ENCODE results near the gene NCKAP5.

The NCKAP5 gene

DNA sequence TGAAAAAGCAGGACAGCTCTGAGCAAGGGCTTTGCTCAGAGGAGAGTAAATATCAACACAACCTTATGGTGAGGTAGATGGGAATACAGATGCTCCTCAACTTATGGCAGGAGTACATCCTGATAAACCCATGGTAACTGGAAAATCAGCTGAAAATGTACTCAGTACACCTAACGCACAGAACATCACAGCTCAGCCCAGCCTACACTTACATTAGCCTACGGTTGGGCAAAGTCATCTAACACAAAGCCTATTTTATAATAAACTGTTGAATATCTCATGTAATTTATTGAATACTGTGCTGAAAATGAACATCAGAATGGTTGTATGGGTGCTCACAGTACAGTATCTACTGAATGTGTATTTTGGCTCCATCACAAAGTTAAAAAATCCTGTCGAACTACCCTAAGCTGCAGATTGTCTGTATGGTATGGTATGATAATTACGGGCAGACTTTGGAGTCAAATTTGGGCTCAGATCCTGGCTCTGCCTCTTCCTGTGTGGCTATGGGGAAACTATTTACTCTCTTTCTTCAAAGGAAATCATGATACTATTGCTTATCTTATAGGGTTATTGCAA is 778.0 kb downstream of the NCKAP5 start:
- TF ChIP-seq TAF1 (IDR thresholded peaks at IDR 0.05; ENCODE audit: borderline replicate concordance, insufficient read depth, low read length) (no peak), SIN3A (IDR thresholded peaks at IDR 0.05; ENCODE audit: borderline replicate concordance, insufficient read depth, low read length) (no peak), REST (IDR thresholded peaks at IDR 0.05; ENCODE audit: insufficient read depth in 1 of 2, low read depth in 2 of 2, low read length in 2 of 2) (no peak)

DNA sequence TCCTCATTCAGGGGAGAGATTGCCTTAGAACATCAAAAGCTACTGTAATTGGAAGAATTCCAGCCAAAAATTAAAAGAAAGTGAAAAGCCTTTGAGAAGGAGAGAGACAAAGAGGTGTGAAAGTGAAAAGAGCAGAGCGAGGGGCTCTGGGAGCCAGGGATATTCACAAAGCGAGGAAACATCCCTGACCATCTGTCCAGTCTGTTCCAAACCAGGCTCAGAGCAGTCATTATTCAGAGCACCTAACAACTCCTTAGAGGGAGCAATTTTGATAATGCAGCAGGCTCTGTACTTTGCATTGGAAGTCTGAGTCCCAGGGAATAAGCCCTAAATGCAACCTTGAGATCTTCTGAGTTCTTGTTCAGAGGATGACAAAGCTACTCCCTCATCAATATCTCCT is 779.2 kb downstream of the NCKAP5 start:
- TF ChIP-seq POLR2AphosphoS5 (IDR thresholded peaks at IDR 0.05; ENCODE audit: low read depth, low read length): no peak
- TF ChIP-seq TAF1 (IDR thresholded peaks at IDR 0.05; ENCODE audit: borderline replicate concordance, insufficient read depth, low read length): no peak
- no peak for TF ChIP-seq REST (IDR thresholded peaks at IDR 0.05; ENCODE audit: insufficient read depth in 1 of 2, low read depth in 2 of 2, low read length in 2 of 2)
- no peak for TF ChIP-seq FOXP2 (optimal IDR thresholded peaks at IDR 0.05; ENCODE audit: borderline replicate concordance, extremely low read depth, extremely low read length, insufficient read depth)
- no peak for TF ChIP-seq SIN3A (IDR thresholded peaks at IDR 0.05; ENCODE audit: borderline replicate concordance, insufficient read depth, low read length)

DNA sequence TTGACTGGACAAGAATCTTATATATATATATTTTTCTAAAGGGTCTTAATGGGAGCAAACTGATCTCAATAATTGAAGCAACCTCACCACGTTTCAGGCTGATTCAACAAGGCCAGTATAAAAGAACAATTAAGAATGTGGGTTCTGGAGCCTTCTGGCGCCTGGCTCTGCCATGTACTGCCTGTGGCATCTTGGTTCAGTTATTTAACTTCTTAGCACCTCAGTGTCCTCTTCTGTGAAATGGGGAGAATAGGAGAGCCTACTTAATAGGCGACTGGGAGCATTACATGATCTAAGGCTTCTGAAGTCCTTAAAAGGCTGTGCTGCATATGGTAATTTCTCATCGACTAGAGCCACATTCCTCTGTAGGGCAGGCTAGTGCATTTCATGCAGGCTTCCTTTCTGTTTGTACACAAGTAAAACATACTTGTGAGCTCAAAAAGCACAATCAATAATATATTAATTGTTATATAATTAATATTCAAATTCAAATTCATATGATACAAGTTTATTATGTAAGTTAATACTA is 779.9 kb downstream of the NCKAP5 start:
- no peak for TF ChIP-seq FOXP2 (optimal IDR thresholded peaks at IDR 0.05; ENCODE audit: borderline replicate concordance, extremely low read depth, extremely low read length, insufficient read depth)
- TF ChIP-seq REST (IDR thresholded peaks at IDR 0.05; ENCODE audit: insufficient read depth in 1 of 2, low read depth in 2 of 2, low read length in 2 of 2): no peak
- TF ChIP-seq POLR2AphosphoS5 (IDR thresholded peaks at IDR 0.05; ENCODE audit: low read depth, low read length): no peak
- TF ChIP-seq SIN3A (IDR thresholded peaks at IDR 0.05; ENCODE audit: borderline replicate concordance, insufficient read depth, low read length): no peak
- TF ChIP-seq TAF1 (IDR thresholded peaks at IDR 0.05; ENCODE audit: borderline replicate concordance, insufficient read depth, low read length): no peak

- no peak for TF ChIP-seq TAF1 (IDR thresholded peaks at IDR 0.05; ENCODE audit: borderline replicate concordance, insufficient read depth, low read length)
- no peak for TF ChIP-seq FOXP2 (optimal IDR thresholded peaks at IDR 0.05; ENCODE audit: borderline replicate concordance, extremely low read depth, extremely low read length, insufficient read depth)
- no peak for TF ChIP-seq POLR2AphosphoS5 (IDR thresholded peaks at IDR 0.05; ENCODE audit: low read depth, low read length)
- TF ChIP-seq REST (IDR thresholded peaks at IDR 0.05; ENCODE audit: insufficient read depth in 1 of 2, low read depth in 2 of 2, low read length in 2 of 2): no peak
Measured at GRCh38 chr2:132783883-132784282, 784.4 kb downstream of the NCKAP5 start.

Measured in PFSK-1 (cell line).